ENCODE results near the gene FBXO42.
A peak's percentile ranks its signal among the peaks of the same experiment; 100 is the strongest.

FBXO42 gene

GRCh38 chr1:16351994-16352841 is at the start of gene FBXO42:
Gene FBXO42 (minus strand): TSS chr1:16352480. CDS start chr1:16315418, 37,062 bp downstream.
- peak; percentile 96 for DNase-seq

- no peak for DNase-seq
Observed at GRCh38 chr1:16398371-16398953, 46.2 kb upstream of the FBXO42 start.

GRCh38 chr1:16397120-16397519 is 44.8 kb upstream of the FBXO42 start:
- no peak for DNase-seq

- DNase-seq = peak; percentile 55
Observed at GRCh38 chr1:16396591-16396990, 44.3 kb upstream of the FBXO42 start.

- DNase-seq = no peak
Observed at GRCh38 chr1:16394977-16395376, 42.7 kb upstream of the FBXO42 start.

GRCh38 chr1:16393570-16394521 is 41.6 kb upstream of the FBXO42 start:
- no peak for DNase-seq

- peak; percentile 38 for DNase-seq
Observed at GRCh38 chr1:16392740-16393569, 40.7 kb upstream of the FBXO42 start.

- DNase-seq = no peak
Observed at GRCh38 chr1:16391411-16391810, 39.1 kb upstream of the FBXO42 start.

GRCh38 chr1:16387201-16388188 is 35.2 kb upstream of the FBXO42 start:
- peak; percentile 57 for DNase-seq

- DNase-seq = peak; percentile 48
Observed at GRCh38 chr1:16386454-16387113, 34.3 kb upstream of the FBXO42 start.

- no peak for DNase-seq
Observed at GRCh38 chr1:16385659-16386453, 33.6 kb upstream of the FBXO42 start.

- DNase-seq = no peak
Observed at GRCh38 chr1:16383888-16384287, 31.6 kb upstream of the FBXO42 start.

GRCh38 chr1:16380868-16381267 is 28.6 kb upstream of the FBXO42 start:
- no peak for DNase-seq

- no peak for DNase-seq
Observed at GRCh38 chr1:16378443-16378842, 26.2 kb upstream of the FBXO42 start.

- no peak for DNase-seq
Observed at GRCh38 chr1:16376971-16377370, 24.7 kb upstream of the FBXO42 start.

- no peak for DNase-seq
Observed at GRCh38 chr1:16375521-16376340, 23.5 kb upstream of the FBXO42 start.

GRCh38 chr1:16374266-16374665 is 22.0 kb upstream of the FBXO42 start:
- no peak for DNase-seq

GRCh38 chr1:16372535-16373285 is 20.4 kb upstream of the FBXO42 start:
- peak; percentile 52 for DNase-seq

Data from femur (tissue), 1 donor.